OCI-LY1 (cell line): ENCODE measurements around the gene NSL1.

ENCODE experiments used
- H2AFZ ChIP-seq: fragments of 200-600 bp; sonication (generic), shearing (Covaris generic); 2 replicates; pipeline ENCODE4 v1.6.0; 2014; ENCODE audit warnings: antibody characterized with exemption, mild to moderate bottlenecking, low read length
- H3F3A ChIP-seq: fragments of 200-600 bp; sonication (generic), shearing (Covaris generic); 2 replicates; pipeline ENCODE4 v1.6.0; 2014; ENCODE audit warnings: mild to moderate bottlenecking, antibody characterized with exemption, low read length, moderate library complexity; ENCODE audit not compliant: insufficient read depth
- H3K27ac ChIP-seq: fragments of 200-600 bp; sonication (generic); 2 replicates; pipeline ENCODE4 v1.5.1; 2014; ENCODE audit warnings: low read length, mixed run types, mild to moderate bottlenecking, low read depth; ENCODE audit not compliant: poor library complexity, severe bottlenecking
- H3K27me3 ChIP-seq: fragments of 200-600 bp; sonication (generic); 2 replicates; pipeline ENCODE4 v1.6.0; 2014; ENCODE audit warnings: antibody characterized with exemption, mild to moderate bottlenecking, low read length, moderate library complexity; ENCODE audit not compliant: insufficient read depth
- H3K36me3 ChIP-seq: fragments of 200-600 bp; sonication (generic); 2 replicates; pipeline ENCODE4 v1.6.1; 2014; ENCODE audit warnings: mild to moderate bottlenecking, antibody characterized with exemption, low read length, moderate library complexity, mixed read lengths; ENCODE audit not compliant: insufficient read depth
- H3K4me1 ChIP-seq: fragments of 200-600 bp; sonication (generic); 2 replicates; pipeline ENCODE4 v1.5.1; 2014; ENCODE audit warnings: mild to moderate bottlenecking, low read length, moderate library complexity; ENCODE audit not compliant: insufficient read depth, severe bottlenecking
- H3K4me2 ChIP-seq: fragments of 200-600 bp; sonication (generic), shearing (Covaris generic); 2 replicates; pipeline ENCODE4 v1.6.1; 2014; ENCODE audit warnings: low read length
- H3K4me3 ChIP-seq: fragments of 200-600 bp; sonication (generic); 2 replicates; pipeline ENCODE4 v1.5.1; 2014; ENCODE audit warnings: low read length, low read depth, mild to moderate bottlenecking, mixed read lengths; ENCODE audit not compliant: poor library complexity, severe bottlenecking
- H3K79me2 ChIP-seq: fragments of 200-600 bp; shearing (Covaris generic); 2 replicates; pipeline ENCODE4 v1.6.1; 2016; ENCODE audit warnings: mixed run types, low read length, mixed read lengths; ENCODE audit not compliant: insufficient read depth
- H3K9ac ChIP-seq: fragments of 200-600 bp; sonication (generic), shearing (Covaris generic); 2 replicates; pipeline ENCODE4 v1.6.1; 2014; ENCODE audit warnings: mild to moderate bottlenecking, low read length, mixed read lengths
- H3K9me2 ChIP-seq: fragments of 200-600 bp; sonication (generic), shearing (Covaris generic); 2 replicates; pipeline ENCODE4 v1.6.1; 2014; ENCODE audit warnings: low read depth, mild to moderate bottlenecking, low read length, mixed read lengths
- H3K9me3 ChIP-seq: fragments of 200-600 bp; shearing (Covaris generic); 2 replicates; pipeline ENCODE4 v1.6.1; 2014; ENCODE audit warnings: low read length, mixed read lengths
- H4K20me1 ChIP-seq: fragments of 200-600 bp; sonication (generic), shearing (Covaris generic); 2 replicates; pipeline ENCODE4 v1.6.0; 2016; ENCODE audit warnings: mild to moderate bottlenecking, low read length; ENCODE audit not compliant: insufficient read depth
- CTCF ChIP-seq: fragments of 200-600 bp; sonication (generic), shearing (Covaris generic); IDR thresholded peaks from 2 replicates; pipeline ENCODE4 v1.5.1; 2017; ENCODE audit warnings: mild to moderate bottlenecking, antibody characterized with exemption, low read length, moderate library complexity, mixed read lengths
- EZH2 ChIP-seq: fragments of 200-600 bp; sonication (generic), shearing (Covaris generic); IDR thresholded peaks from 2 replicates; pipeline ENCODE4 v1.8.0; 2017; ENCODE audit warnings: borderline replicate concordance, mixed run types, mild to moderate bottlenecking, antibody characterized with exemption, low read length, moderate library complexity, mixed read lengths

The NSL1 gene

GRCh38 chr1:212688341-212689047, 103.1 kb downstream of the NSL1 start:
- Histone ChIP-seq H3K9ac (no peak overlapping the region), H3K27me3 (peaks cover 9% of the 10 kb centered on the region; the same call in 1 of the 2 replicates), H3K4me1 (peaks cover 5% of the 10 kb centered on the region), H3K4me3 (no peak overlapping the region), H3F3A (no peaks in the 10 kb centered on the region), H4K20me1 (no peaks in the 10 kb centered on the region), H3K79me2 (no peaks in the 10 kb centered on the region), H3K27ac (no peak overlapping the region), H3K36me3 (no peaks in the 10 kb centered on the region), H2AFZ (no peak overlapping the region), H3K9me3 (no peaks in the 10 kb centered on the region), H3K4me2 (no peak overlapping the region), H3K9me2 (no peaks in the 10 kb centered on the region)
- no peak for TF ChIP-seq CTCF
- TF ChIP-seq EZH2 = no peak

GRCh38 chr1:212687811-212688210, 103.8 kb downstream of the NSL1 start:
- H3F3A ChIP-seq = no peaks in the 10 kb centered on the region
- no peak overlapping the region for H3K9ac ChIP-seq
- no peaks in the 10 kb centered on the region for H4K20me1 ChIP-seq
- H3K4me3 ChIP-seq = no peak overlapping the region
- no peaks in the 10 kb centered on the region for H3K9me2 ChIP-seq
- H3K36me3 ChIP-seq = no peaks in the 10 kb centered on the region
- H3K27ac ChIP-seq = no peak overlapping the region
- TF ChIP-seq CTCF = no peak
- peaks cover 12% of the 10 kb centered on the region for H3K4me1 ChIP-seq
- no peak overlapping the region for H3K4me2 ChIP-seq
- H3K27me3 ChIP-seq = peaks cover 9% of the 10 kb centered on the region; the same call in 1 of the 2 replicates
- no peaks in the 10 kb centered on the region for H3K79me2 ChIP-seq
- no peaks in the 10 kb centered on the region for H3K9me3 ChIP-seq
- no peak overlapping the region for H2AFZ ChIP-seq

- H3K9me2 ChIP-seq = no peaks in the 10 kb centered on the region
- no peak overlapping the region for H2AFZ ChIP-seq
- peaks cover 9% of the 10 kb centered on the region; the same call in 1 of the 2 replicates for H3K27me3 ChIP-seq
- H3K36me3 ChIP-seq = no peaks in the 10 kb centered on the region
- H3F3A ChIP-seq = no peaks in the 10 kb centered on the region
- H3K4me3 ChIP-seq = no peak overlapping the region
- no peak overlapping the region for H3K4me2 ChIP-seq
- peaks cover 12% of the 10 kb centered on the region for H3K4me1 ChIP-seq
- H3K79me2 ChIP-seq = no peaks in the 10 kb centered on the region
- no peaks in the 10 kb centered on the region for H4K20me1 ChIP-seq
- H3K27ac ChIP-seq = no peak overlapping the region
- TF ChIP-seq CTCF = no peak
- no peak for TF ChIP-seq EZH2
- H3K9ac ChIP-seq = no peak overlapping the region
- H3K9me3 ChIP-seq = no peaks in the 10 kb centered on the region
Measured at GRCh38 chr1:212686591-212686990, 105.0 kb downstream of the NSL1 start.
